NCI-H2081 (cell line): ENCODE results near the gene PCOLCE2.

Experiments used
- DNase-seq, 2 experiments: peaks; one replicate each; lab custom pipeline; 2025; lab: John Stamatoyannopoulos, UW

Gene PCOLCE2

GRCh38 chr3:142808103-142808917 is 80.6 kb downstream of the PCOLCE2 start:
- no peak for DNase-seq

- no peak for DNase-seq
These were observed 86.0 kb downstream of the PCOLCE2 start for GRCh38 chr3:142802891-142803290.

- DNase-seq, result no peak
These were observed 87.1 kb downstream of the PCOLCE2 start for GRCh38 chr3:142801746-142802145.

GRCh38 chr3:142796823-142797222 is 92.1 kb downstream of the PCOLCE2 start:
- DNase-seq, result no peak

- DNase-seq, result no peak
These were observed 93.6 kb downstream of the PCOLCE2 start for GRCh38 chr3:142795332-142795731.

GRCh38 chr3:142794508-142794907 is 94.4 kb downstream of the PCOLCE2 start:
- DNase-seq, result no peak

- DNase-seq, result no peak
These were observed 101.2 kb downstream of the PCOLCE2 start for GRCh38 chr3:142787719-142788118.

GRCh38 chr3:142785996-142786395 is 102.9 kb downstream of the PCOLCE2 start:
- DNase-seq, result no peak

GRCh38 chr3:142784228-142784627 is 104.7 kb downstream of the PCOLCE2 start:
- DNase-seq, result no peak

- DNase-seq, result no peak
These were observed 106.3 kb downstream of the PCOLCE2 start for GRCh38 chr3:142782616-142783015.

- no peak for DNase-seq
These were observed 109.3 kb downstream of the PCOLCE2 start for GRCh38 chr3:142779591-142779990.

- no peak for DNase-seq
These were observed 110.3 kb downstream of the PCOLCE2 start for GRCh38 chr3:142778541-142778940.

GRCh38 chr3:142777927-142778326 is 111.0 kb downstream of the PCOLCE2 start:
- DNase-seq, result no peak

- DNase-seq, result no peak
These were observed 120.5 kb downstream of the PCOLCE2 start for GRCh38 chr3:142768338-142768737.
